Measurements from ENCODE around the gene NUDT3. TPM values are rescaled to one million over a fixed set of nuclear protein-coding genes. Genes with fewer than 3 reads are reported as not detected.
"Not testable (repeated sequence)": the region's sequence is repeated elsewhere in the genome, so short reads cannot be mapped to it uniquely, and the experiment has no call there.

The NUDT3 gene
- total RNA-seq, 1 donor = 24.4 TPM

GRCh38 chr6:34246563-34247391, 145.7 kb downstream of the NUDT3 start:
- H3K4me3 ChIP-seq (ENCODE audit: low read depth, low read length) = no peak overlapping the region
- no peak for DNase-seq (ENCODE audit: low read depth)
- TF ChIP-seq CTCF (IDR thresholded peaks at IDR 0.05; ENCODE audit: insufficient read depth, low read length) = peak; percentile 45

GRCh38 chr6:34246249-34246562, 146.3 kb downstream of the NUDT3 start:
- H3K4me3 ChIP-seq (ENCODE audit: low read depth, low read length) = no peak overlapping the region
- no peak for DNase-seq (ENCODE audit: low read depth)
- no peak for TF ChIP-seq CTCF (IDR thresholded peaks at IDR 0.05; ENCODE audit: insufficient read depth, low read length)

GRCh38 chr6:34245761-34246140, 146.7 kb downstream of the NUDT3 start:
- not testable (repeated sequence) for H3K4me3 ChIP-seq (ENCODE audit: low read depth, low read length); DNase-seq (ENCODE audit: low read depth)

GRCh38 chr6:34245032-34245760, 147.3 kb downstream of the NUDT3 start:
- not testable (repeated sequence) for H3K4me3 ChIP-seq (ENCODE audit: low read depth, low read length); DNase-seq (ENCODE audit: low read depth)

GRCh38 chr6:34243901-34244884, 148.3 kb downstream of the NUDT3 start:
- DNase-seq (ENCODE audit: low read depth) = peak; percentile 87

GRCh38 chr6:34243131-34243771, 149.2 kb downstream of the NUDT3 start:
- peak; percentile 28 for DNase-seq (ENCODE audit: low read depth)
- no peak overlapping the region for H3K4me3 ChIP-seq (ENCODE audit: low read depth, low read length)
- TF ChIP-seq CTCF (IDR thresholded peaks at IDR 0.05; ENCODE audit: insufficient read depth, low read length) = no peak

More at GRCh38 chr6:34243901-34244884, 148.3 kb downstream of the NUDT3 start:
- TF ChIP-seq CTCF (IDR thresholded peaks at IDR 0.05; ENCODE audit: insufficient read depth, low read length) = peak; percentile 54
- H3K4me3 ChIP-seq (ENCODE audit: low read depth, low read length) = no peak overlapping the region
